Ovary (tissue), 3 donors: ENCODE measurements around the gene PRR15L.

Experiments used
- CTCF ChIP-seq, 3 donors: fragments of 450-650 bp in 2 of 3; fragments of 200-600 bp in 1 of 3; IDR thresholded peaks; one replicate each; pipeline versions ENCODE4 v1.5.1 to v1.8.0; 2016 to 2022; ENCODE audit warnings: antibody characterized with exemption in 3 of 3, mild to moderate bottlenecking in 1 of 3
- EP300 ChIP-seq: sonication (generic); formaldehyde crosslinking; IDR thresholded peaks from one replicate; pipeline ENCODE4 v1.6.1; 2017; ENCODE audit warnings: antibody characterized with exemption
- POLR2A ChIP-seq: fragments of 450-650 bp; IDR thresholded peaks from one replicate; pipeline ENCODE4 v1.6.1; 2017; ENCODE audit warnings: antibody characterized with exemption, mild to moderate bottlenecking, moderate library complexity
- donor health status: DM: no; HTN: no; CAD: no.

DNA sequence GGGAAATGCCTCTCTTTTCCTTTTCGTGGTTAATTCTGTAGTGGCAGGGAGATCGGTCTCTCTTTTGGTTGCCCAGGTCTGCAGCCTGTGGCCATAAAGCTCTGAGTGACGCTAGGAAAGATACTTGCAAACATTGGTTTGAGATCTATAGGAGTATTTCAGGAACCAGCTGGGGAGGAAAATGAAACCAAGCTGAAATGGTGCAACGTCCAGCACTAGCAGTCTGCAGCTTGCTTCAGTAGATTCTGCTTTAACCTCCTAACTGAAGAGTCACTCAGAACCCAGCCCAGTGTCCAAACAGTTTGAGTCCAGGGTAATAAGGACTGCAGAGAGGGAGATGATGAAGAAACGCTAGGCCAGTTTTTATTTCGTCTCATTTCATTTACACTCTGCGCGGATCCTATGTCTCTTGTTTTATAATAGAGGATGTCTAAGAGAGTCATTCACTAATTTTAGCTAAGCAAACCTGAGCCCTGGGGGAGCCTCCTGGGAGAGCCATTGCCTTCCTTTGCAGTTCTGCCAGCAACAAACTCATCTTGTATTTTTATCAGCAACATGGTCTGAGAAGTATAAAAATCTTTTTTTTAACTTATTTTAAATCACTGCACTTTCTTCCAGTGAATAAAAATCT is 49.6 kb downstream of the PRR15L start:
- no peak for TF ChIP-seq CTCF (IDR thresholded peaks at IDR 0.05)
- no peak for TF ChIP-seq POLR2A
- TF ChIP-seq EP300, result no peak
